K562 treated with DMSO at 1 percent for 24 hours (cell line): ENCODE data around the gene HOXA6. TPM values are rescaled to one million over a fixed set of nuclear protein-coding genes. Genes with fewer than 3 reads are reported as not detected.

Experiments used
- total RNA-seq: library from RNA; unstranded; fragments of 300-600 nt; gene quantifications from 2 replicates; pipeline ENCODE4 v1.2.3, GENCODE V29; 2022; ENCODE audit warnings: low read depth; ENCODE audit not compliant: insufficient read depth

The HOXA6 gene
- total RNA-seq: not detected in 2 replicates

GRCh38 chr7:27147199-27148030 is at the start of gene HOXA6:
Gene HOXA6 (minus strand): TSS chr7:27147774. CDS start chr7:27147749, 25 bp downstream.

DNA sequence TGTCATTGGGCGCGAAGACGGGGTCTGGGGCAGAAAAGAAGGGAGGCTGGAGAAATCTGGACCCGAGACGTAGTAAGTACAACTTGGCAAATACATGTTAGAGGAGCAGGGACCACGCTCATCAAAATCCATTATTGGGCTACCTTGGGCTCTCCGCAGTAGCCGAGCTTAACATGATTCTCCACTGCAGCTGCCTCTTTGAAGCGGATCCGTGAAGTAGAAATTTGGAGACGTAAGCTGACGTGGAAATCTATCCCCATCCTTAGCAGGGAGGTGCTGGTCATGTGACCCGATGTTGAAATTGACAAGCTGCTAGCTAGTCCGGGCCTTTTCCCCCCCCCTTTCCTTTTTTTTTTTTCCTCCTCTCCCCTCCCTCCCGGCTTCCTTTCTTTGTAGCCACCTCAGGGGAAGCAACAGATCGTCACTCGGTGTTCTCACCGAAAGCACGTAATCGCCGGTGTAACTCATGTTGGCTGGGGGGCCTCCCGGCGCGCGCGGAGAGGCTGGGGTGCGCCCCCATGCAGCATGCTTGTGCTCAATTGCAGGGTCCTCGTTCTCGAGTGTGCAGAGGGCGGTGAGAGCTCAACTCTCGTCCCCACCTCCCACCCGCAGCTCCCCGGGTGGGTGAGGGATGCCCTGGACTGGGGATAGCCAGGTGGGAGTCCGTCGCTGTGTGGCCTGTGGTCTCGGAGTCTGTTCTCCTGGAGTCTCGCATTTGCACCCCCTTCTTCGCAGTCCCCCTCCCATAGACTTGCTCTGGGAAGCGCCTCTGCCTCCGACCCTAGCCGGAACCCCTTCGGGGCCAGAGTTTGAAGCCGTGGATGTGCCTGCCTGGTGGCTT is 37.7 kb upstream of the HOXA6 start, which contains the start of gene HOXA11:
HOXA11 (minus strand) TSS at position 220 of the 841 bp plus-strand sequence; CDS start at position 132, 88 bp downstream.

GRCh38 chr7:27173956-27174873 is 26.6 kb upstream of the HOXA6 start, which contains the start of gene HOXA10:
Gene HOXA10 (minus strand): TSS chr7:27174320. CDS start chr7:27174306, 14 bp downstream.

GRCh38 chr7:27165089-27165995 is 17.8 kb upstream of the HOXA6 start, which contains the start of gene HOXA9:
Gene HOXA9 (minus strand): TSS chr7:27165537. CDS start chr7:27165457, 80 bp downstream.

GRCh38 chr7:27156508-27156898 is 8.9 kb upstream of the HOXA6 start, which contains the start of gene HOXA7:
Gene HOXA7 (minus strand): TSS chr7:27156675. CDS start chr7:27156545, 130 bp downstream.

GRCh38 chr7:27151931-27152815 is 4.6 kb upstream of the HOXA6 start, which contains the start of gene HOXA3:
Gene HOXA3 (minus strand): TSS chr7:27152583. CDS start chr7:27110640, 41,943 bp downstream.

GRCh38 chr7:27143023-27143949 is 4.3 kb downstream of the HOXA6 start, which contains the start of gene HOXA5:
Gene HOXA5 (minus strand): TSS chr7:27143681. CDS start chr7:27143607, 74 bp downstream.

DNA sequence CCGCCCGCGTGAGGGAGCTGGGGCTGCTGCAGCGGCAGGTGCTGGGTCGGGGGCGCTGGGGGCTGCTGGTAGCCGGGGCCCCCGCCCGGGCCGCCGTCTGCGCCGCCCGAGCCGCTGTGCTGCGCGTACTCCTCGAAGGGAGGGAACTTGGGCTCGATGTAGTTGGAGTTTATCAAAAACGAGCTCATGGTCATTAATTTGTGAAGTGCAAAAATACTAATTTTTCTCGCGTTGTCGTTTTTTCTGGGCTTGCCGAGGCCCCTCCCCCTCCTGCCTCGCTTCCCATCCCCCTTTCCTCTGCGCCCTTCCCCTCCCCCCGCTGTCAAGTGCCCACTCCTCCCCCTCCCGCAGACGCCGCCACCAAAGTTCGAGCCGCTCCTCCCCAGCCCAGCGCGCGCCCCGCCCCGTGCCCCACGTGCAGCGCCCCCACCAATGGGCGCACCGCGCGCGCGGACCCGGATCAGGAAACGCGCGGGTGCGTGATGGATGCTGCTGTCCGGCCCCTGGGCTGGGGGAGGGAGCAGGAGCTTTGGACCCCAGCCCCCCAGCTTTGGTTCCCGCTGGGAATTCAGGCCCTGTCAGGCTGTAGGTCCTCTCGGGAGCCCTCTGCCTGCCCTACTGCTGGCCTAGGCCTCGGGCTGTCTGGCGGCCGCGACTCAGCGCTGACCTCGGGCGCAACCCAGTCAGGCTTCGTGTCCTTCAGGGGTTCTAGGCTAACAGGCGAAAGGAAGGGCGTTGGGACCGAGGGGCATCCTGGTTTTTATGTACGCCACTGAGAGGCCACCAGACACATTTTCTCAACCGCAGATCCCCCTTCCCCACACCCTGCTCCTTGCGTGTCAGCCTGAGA is 16.8 kb downstream of the HOXA6 start, which contains the start of gene HOXA4:
HOXA4 (minus strand) TSS at position 218 of the 850 bp plus-strand sequence; CDS start at position 194, 24 bp downstream.

DNA sequence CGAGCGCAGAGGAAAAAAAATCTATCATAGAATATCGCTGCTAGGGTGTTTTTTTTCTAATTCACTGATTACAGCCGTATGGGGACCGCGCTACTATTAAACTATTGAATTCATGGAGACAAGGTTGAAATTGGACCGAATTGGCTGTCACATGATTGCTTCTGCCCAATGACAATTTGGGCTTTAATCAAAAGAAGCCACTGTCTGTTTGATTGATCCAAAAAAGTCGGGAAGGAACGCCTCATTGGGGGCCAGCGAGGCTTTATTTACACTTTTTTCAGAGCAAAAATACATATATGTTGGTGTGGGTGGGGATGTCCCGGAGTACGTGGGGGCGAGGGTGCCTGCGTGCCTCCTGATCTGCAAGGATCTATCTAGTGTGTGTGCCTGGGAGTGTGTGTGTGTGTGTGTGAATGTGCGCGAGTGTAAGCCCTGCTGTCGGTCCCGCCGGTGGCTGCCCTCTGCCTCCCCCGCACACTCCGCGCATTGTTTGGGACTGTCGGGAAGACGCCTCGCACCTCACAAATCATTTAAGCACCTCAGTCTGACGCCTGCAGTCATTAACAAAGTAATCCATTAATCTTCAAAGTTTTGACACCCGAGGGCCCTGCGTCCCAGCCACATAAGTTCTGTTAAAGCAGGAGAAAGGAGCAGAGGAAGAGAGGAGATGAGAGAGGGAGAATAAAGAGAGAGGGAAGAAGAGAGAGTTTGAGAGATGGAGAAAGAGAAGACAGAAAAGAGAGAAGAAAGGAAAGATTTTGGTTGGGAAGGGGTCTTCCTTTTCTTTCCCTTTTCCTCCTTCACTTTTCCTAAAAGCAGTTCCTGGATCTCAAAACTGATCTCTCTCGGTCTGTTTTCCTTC is 44.8 kb downstream of the HOXA6 start, which contains the start of gene HOXA2:
HOXA2 (minus strand) TSS at position 103 of the 862 bp plus-strand sequence. CDS start 183 bp downstream, outside the sequence.

DNA sequence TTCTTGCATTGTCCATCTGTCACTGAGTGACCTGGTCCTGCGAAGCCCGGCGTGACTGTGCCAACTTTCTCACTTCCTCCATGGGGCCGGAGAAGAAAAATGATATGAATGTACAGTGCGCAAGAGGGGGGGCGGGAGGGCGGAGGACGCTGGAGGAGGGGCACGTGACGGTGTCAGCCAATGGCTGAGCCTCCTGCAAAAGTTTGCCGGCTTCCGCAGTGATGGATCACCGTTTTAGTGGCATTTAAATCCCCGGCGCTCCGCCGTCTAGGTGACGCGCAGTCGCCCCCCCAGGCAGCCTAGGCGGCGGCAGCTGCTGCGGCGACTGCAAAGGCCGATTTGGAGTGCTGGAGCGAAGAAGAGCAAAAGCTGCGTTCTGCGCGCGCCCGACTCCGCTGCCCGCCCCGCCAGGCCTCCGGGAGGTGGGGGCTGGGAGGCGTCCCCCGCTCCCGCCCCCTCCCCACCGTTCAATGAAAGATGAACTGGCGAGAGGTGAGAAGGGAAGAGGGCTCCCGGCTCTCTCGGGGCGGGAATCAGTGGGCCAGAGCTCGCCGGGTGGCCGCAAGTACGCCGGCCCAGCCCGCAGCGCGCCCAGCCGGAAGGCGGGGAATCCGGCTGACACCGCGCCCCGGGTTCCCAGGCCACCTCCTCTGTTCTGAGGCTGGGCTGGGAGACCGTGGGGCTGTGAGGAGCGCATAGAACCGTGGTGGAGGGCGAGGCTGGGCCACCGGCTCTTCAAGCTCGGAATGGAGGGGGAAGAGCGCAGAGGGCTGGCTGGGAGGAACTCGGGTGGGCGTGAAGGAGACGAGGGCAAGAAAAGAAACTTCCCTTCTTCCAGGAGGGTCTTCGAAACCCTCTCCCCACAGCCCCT is 51.4 kb downstream of the HOXA6 start, which contains the start of gene HOXA1:
HOXA1 (minus strand) TSS at position 104 of the 871 bp plus-strand sequence; CDS start at position 16, 88 bp downstream.

